GM18517 (cell line): ENCODE data around the gene NVL.
"Not testable (repeated sequence)": the region's sequence is repeated elsewhere in the genome, so short reads cannot be mapped to it uniquely, and the experiment has no call there.

ENCODE experiments used
- ATAC-seq: cut with Tn5 transposase; IDR thresholded peaks from one replicate; pipeline ENCODE4 v1.9.1; 2021; ENCODE audit warnings: mild to moderate bottlenecking, moderate library complexity; ENCODE audit not compliant: unreplicated experiment

The NVL gene

DNA sequence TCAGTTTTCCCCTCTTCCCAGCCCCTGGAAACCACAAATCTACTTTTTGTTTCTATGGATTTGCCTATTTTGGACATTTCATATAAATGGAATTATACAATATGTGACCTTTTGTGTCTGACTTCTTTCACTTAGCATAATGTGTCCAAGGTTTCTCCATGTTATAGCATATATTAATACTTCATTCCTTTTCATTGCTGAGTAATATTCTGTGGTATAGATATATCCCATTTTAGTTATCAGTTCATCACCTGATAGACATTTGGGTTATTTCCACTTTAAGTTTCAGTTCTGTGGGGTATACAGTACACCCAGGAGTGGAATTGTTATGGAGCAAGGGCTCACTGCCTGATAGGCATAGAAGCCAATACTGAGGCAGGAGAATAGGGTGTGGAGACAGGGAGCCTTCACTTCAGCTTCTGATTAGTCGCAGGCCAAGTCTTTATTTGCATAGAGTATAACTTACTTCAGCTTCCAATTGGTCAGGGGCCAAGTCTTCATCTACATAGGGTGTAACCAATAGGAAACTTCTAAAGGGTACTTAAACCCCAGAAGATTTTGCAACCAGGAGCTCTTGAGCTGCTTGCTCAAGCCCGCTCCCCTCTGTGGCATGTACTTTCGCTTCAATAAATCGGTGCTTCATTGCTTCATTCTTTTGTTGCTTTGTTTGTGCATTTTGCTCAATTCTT lies 8.3 kb upstream of the NVL start:
- no peak for ATAC-seq

DNA sequence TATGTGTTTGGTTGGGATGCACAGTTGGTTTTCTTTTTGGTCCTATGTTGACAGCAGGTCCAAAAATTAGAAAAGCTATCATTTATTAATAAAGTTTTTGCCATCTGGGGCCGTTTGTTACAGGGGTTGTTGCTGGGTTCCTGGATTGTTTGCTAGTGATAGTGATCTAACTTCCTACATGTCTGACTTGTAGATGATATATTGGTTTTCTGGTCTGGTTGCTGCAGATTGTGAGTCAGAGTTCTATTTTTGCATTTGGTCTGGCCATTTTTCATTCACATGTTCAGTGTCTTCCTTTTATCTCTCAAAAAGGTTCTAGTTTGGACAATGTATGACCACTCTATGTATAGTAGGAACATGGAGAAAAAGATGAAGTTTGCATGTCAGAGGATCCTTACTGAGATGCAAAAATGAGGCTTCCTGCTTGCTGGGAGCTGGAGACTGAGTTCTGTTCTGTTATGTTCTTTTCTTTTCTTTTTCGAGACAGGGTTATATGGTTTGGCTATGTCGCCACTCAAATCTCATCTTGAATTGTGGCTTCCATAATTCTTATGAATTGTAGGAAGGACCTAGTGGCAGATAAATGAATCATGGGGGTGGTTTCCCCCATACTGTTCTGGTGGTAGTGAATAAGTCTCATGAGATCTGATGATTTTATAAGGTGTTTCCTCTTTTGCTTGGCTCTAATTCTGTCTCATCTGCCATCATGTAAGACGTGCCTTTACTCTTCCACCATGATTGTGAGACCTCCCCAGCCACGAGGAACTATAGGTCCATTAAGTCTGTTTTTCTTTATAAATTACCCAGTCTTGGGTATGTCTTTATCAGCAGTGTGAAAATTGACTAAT lies 4.2 kb upstream of the NVL start:
- no peak for ATAC-seq

DNA sequence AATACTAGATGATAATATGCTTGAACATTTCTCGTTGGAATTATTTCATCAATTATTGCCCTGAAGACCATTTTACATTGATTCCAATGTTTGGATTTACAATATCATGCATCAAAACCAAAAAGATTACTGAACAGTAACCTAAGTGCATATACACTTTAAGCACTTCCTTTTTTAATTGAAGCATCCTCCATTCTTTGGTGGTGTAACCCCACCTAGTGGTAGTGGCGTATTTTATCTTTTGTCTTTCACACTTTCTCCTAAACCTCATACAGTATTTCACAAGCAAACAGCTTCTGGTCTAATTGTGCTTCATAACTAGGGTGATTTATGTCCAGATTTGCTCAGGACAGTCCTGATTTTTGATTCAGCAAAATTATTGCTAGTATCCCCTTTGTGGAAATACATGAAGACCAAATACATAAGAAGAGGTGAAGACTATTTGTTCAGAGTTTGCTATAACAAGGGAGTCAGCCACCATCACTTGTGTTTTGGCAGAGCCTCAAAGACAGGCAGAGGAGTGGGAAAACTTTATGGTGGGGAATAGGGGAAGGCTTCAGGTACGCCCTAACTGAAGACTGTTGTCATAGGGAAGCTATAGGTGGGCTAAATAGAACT lies 3.4 kb upstream of the NVL start:
- ATAC-seq, result peak; percentile 49

DNA sequence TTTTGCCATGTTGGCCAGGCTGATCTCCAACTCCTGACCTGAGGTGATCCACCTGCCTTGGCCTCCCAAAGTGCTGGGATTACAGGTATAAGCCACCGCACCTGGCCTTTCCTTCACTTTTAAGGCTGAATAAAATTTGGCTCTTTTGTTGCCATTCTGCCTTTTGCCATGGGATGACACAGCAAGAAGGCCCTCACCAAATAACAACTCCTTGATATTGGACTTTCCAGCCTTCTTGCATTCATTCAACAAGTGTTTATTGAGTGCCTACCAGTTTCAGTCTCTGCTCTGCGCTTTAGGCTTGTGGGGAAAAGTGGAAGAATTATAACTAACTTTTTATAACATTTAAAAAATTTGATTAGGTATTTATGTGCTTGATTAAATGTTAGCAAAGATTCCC lies 1.9 kb upstream of the NVL start:
- no peak for ATAC-seq

- no peak for ATAC-seq
Observed at GRCh38 chr1:224331326-224331725, 1.4 kb upstream of the NVL start.

DNA sequence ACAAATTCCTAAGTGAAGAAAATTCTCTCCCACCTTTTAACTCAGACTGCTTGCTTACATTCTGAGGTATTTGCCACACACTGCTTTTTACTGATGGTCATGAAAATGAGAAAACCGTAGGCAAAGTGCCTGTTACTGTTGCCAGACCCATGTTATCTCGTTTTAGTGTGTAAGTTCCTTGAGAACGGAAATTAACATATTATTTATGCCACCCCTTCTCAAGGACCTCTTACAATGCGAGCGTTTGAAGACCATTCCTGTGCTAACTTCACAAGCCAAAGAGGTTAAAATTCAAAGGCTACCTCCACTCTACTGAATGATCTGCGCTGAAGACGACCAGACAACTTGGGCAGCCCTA lies 509 bp downstream of the NVL start:
- ATAC-seq, result peak; percentile 1

DNA sequence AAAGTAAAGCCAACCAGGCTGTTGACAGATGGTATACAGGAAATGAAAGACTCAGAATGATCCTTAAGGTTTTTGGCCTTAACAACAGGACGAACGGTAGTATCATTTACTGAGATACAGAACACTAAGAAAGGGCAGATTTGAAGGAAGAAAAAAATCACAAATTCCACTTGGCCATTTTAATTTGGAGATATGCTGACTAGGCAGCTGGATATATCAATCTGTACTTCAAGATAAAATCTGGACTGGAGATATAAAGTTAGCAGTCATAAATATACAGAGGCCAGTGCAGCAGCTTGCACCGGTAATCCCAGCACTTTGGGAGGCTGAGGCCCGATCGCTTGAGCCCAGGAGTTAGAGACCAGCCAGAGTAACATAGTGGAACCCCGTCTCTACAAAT lies 1.3 kb downstream of the NVL start:
- no peak for ATAC-seq

DNA sequence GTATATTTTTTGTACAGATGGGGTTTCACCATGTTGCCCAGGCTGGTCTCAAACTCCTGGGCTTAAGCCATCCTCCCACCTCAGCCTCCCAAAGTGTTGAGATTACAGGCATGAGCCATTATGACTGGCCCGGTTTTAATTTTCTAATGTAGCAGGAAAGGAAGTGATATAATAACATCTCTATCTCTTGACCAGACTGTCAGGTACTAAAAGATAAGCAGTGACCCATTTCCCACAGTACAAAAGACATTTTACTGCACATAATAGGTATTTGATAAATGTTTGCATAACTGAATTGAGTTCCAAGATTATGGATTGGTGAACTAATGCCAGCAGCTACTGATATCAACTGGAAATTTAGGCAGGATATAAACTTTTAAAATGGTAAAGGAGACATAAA lies 4.0 kb downstream of the NVL start:
- ATAC-seq, result no peak

DNA sequence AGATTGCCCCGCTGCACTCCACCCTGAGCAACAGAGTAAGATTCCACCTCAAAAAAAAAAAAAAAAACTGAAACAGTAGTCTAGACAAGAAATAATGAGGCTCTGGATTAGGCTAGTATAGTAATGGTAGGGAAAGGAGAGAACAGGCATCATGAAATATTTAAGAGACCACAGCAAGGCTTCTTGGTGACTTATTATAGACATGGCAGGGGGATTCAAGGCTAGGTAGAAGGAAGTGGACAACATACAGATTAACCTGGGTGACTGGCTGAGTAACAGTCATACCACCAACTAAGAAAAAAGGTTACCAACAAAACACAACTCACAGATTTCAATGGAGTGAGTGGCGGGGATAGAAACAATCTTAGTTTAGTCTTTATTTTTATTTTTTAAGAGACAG lies 8.3 kb downstream of the NVL start:
- ATAC-seq, result no peak

DNA sequence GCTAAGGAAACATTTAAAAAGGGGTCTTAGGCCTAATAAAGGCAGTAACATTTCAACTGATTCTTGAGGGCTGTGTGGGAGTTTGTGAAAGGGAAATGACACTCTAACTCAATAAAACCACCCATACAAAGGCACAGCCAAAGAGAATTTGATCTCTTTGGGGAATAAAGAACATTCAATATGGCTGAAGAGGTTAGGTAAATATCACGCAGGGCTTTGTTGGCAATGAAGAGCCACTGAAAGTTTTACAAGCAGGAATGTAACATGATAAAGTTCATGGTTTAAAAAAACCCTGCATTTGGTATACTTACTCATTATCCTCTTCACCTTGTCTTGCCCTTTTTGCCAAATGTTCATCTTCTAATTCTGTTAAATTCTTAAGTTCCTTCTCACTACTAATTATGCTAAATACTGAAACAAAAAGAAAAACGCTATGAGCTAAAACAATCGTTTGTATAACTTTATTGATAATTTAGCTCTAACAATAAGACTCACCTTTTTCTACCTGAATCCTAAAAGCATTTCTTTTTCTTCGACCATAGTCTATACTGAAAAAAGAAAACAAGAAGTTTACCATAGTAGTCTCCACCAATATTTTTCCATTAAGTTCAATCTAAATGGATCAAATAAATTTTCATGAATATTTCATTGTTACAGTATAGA lies 12.5 kb downstream of the NVL start:
- no peak for ATAC-seq

- no peak for ATAC-seq
Observed at GRCh38 chr1:224312025-224312424, 17.9 kb downstream of the NVL start.

DNA sequence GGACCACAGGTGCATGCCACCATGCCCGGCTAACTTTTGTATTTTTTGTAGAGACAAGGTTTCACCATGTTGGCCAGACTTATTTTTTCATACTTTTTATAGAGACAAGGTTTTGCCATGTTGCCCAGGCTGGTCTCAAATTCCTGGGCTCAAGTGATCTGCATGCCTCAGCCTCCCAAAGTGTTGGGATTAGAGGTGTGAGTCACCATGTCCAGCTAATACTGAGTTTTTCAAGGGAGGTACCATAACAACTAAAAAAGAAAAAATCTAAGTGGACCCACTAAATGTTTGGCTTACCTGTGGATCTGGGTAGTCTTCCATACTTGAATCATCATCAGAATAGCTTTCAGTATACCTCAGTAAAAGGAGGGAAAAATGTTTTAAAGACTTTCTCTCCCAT lies 18.5 kb downstream of the NVL start:
- ATAC-seq, result not testable (repeated sequence)

DNA sequence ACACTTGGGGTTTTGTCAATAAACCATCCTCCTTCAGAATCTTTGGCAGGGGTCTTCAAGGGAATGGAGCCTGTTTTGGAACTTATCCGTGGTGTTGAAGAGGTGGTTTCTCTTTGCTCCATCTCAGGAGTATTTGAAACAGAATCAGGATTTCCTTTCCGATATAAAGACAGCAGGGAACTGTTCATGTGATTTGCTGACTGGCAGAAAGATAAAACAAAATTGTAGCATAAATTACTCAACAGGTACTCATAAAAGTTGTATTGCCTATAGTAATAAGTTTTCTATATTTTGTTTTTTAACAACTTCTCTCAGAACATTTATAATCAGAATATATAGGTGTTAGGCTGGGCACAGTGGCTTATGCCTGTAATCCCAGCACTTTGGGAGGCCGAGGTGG lies 21.9 kb downstream of the NVL start:
- ATAC-seq, result no peak

GRCh38 chr1:224304767-224305166 lies 25.2 kb downstream of the NVL start:
- ATAC-seq, result no peak

DNA sequence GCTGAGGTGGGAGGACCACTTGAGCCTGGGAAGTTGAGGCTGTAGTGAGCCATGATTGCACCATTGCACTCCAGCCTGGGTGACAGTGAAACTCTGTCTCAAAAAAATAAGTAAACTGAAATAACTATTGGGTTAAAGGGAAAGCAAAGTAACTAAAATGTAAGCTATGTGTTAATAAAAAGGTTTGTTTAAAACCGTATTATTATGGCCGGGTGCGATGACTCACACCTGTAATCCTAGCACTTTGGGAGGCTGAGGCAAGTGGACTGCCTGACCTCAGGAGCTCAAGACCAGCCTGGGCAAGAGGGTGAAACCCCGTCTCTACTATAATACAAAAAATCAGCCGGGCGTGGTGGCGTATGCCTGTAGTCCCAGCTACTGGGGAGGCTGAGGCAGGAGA lies 27.0 kb downstream of the NVL start:
- no peak for ATAC-seq

DNA sequence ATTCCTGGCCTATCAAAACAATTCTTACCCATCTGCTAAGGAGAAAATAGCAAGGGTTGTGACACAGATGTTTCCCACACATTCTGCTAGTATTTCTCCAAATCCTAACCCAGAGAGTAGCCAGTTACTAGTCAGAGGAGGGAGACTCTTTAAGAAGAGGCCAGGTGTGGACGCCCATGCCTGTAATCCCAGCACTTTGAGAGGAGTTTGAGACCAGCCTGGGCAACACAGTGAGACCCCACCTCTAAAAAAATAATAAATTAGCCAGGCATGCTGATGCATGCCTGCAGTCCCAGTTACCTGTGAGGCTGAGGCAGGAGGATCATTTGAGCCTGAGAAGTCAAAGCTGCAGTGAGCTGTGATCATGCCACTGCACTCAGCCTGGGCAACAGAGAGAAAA lies 28.6 kb downstream of the NVL start:
- ATAC-seq, result no peak

- no peak for ATAC-seq
Observed at GRCh38 chr1:224300346-224300745, 29.6 kb downstream of the NVL start.

- ATAC-seq, result no peak
Observed at GRCh38 chr1:224298346-224299330, 31.3 kb downstream of the NVL start.

DNA sequence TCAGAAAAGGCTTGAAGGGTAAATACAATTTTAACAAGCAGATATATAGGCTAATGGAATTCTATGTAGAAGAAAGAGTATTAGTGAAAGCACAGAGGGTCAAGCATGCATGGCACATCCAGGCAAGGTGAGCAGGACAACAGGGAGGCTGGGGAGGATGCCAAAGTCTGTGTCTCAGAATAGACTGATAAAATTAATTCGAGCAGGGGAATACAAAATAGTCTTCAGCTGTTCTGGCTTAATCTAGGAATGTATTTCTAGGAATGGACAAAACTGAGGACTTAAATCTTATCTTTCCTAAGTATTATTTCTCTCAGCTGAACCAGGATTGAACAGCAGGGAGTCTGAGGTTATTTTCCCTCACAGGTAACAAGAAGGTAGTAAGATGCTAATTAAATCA lies 35.2 kb downstream of the NVL start:
- no peak for ATAC-seq

DNA sequence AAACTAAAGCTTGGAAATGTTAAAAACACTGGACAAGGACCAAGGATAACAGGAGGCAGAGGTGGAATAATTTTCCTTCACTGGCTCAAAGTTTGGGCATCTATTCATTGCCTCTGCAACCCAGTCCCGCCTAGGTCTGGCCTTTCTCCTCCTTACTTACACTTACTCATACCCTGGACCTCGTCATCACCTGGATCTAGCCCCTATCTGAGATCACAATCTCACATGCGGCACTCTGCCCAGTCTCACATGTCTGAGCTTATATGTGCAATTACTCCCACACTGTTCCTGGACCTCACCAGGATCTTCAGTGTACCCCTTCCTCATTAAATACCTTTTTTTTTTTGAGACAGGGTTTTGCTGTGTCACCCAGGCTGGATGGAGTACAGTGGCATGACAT lies 37.6 kb downstream of the NVL start:
- no peak for ATAC-seq
